GM23338 (cell line): Measurements from ENCODE around the gene IZUMO1.

Experiments
- EZH2 ChIP-seq: fragments of 200-600 bp; sonication (generic); IDR thresholded peaks from one replicate; pipeline ENCODE4 v1.8.0; 2017; ENCODE audit warnings: antibody characterized with exemption, mild to moderate bottlenecking, low read depth; ENCODE audit not compliant: unreplicated experiment
- ZNF114 ChIP-seq: fragments of 250-450 bp; sonication (Bioruptor Pico); IDR thresholded peaks from 2 replicates; pipeline ENCODE4 v1.5.0; 2020; ENCODE audit warnings: mild to moderate bottlenecking, moderate library complexity
- TF ChIP-seq, protein P1 (sequence below), 2 experiments: fragments of 200-600 bp in 1 of 2; sonication (generic) in 1 of 2; conservative IDR thresholded peaks; 2 replicates each; pipeline versions ENCODE4 v1.5.1 to v1.6.1; 2016 to 2017; ENCODE audit warnings: antibody characterized with exemption in 2 of 2, low read depth in 2 of 2, mild to moderate bottlenecking in 2 of 2, moderate library complexity in 1 of 2

GRCh38 chr19:48720613-48721296, 26.0 kb downstream of the IZUMO1 start:
- TF ChIP-seq ZNF114 (CRISPR knock-in tag): no peak
- TF ChIP-seq, protein P1, sequence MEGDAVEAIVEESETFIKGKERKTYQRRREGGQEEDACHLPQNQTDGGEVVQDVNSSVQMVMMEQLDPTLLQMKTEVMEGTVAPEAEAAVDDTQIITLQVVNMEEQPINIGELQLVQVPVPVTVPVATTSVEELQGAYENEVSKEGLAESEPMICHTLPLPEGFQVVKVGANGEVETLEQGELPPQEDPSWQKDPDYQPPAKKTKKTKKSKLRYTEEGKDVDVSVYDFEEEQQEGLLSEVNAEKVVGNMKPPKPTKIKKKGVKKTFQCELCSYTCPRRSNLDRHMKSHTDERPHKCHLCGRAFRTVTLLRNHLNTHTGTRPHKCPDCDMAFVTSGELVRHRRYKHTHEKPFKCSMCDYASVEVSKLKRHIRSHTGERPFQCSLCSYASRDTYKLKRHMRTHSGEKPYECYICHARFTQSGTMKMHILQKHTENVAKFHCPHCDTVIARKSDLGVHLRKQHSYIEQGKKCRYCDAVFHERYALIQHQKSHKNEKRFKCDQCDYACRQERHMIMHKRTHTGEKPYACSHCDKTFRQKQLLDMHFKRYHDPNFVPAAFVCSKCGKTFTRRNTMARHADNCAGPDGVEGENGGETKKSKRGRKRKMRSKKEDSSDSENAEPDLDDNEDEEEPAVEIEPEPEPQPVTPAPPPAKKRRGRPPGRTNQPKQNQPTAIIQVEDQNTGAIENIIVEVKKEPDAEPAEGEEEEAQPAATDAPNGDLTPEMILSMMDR (conservative IDR thresholded peaks at IDR 0.05; ENCODE audit: low read depth in 2 of 2): no peak
- no peak for TF ChIP-seq EZH2
